ENCODE results near the gene ALG3. TPM values are rescaled to one million over a fixed set of nuclear protein-coding genes. Genes with fewer than 3 reads are reported as not detected.

Gene ALG3
- total and polyA plus RNA-seq, 2 experiments from 2014 or later, result 76.9 to 109 TPM

GRCh38 chr3:184255291-184256039 lies 6.7 kb upstream of the ALG3 start:
- Histone ChIP-seq H3K27ac (ENCODE audit: low read depth) (no peak overlapping the region), H3K4me1 (ENCODE audit: insufficient read depth) (0 out of 2 replicates have a peak, but pooled peaks cover 3% of the 10 kb centered on the region), H2AFZ (no peak overlapping the region), H3K4me2 (no peak overlapping the region), H3K79me2 (replicated peaks; ENCODE audit: insufficient read depth) (peaks cover 9% of the 10 kb centered on the region; the same call in 1 of the 2 replicates), H3K36me3 (ENCODE audit: insufficient read depth) (no peaks in the 10 kb centered on the region), H4K20me1 (replicated peaks; ENCODE audit: insufficient read depth) (peaks cover 39% of the 10 kb centered on the region), H3F3A (replicated peaks; ENCODE audit: low read depth) (peaks cover 1% of the 10 kb centered on the region; the same call in 1 of the 2 replicates), H3K9me2 (ENCODE audit: insufficient read depth) (no peaks in the 10 kb centered on the region), H3K4me3 (no peak overlapping the region), H3K27me3 (ENCODE audit: insufficient read depth) (peaks cover 30% of the 10 kb centered on the region)
- peaks cover 5% of the 10 kb centered on the region; the same call in 1 of the 3 replicates for H3K36me3 Mint-ChIP-seq (ENCODE audit: low read depth)
- DNase-seq (ENCODE audit: low spot score) (no peak), ATAC-seq (no peak)
- H3K9me3 Mint-ChIP-seq, result no peaks in the 10 kb centered on the region; the same call in 2 of the 3 replicates
- TF ChIP-seq REST (IDR thresholded peaks at IDR 0.05; ENCODE audit: unreplicated experiment) (no peak), STAT1 (IDR thresholded peaks at IDR 0.05; ENCODE audit: unreplicated experiment) (no peak), EZH2 (IDR thresholded peaks at IDR 0.05; ENCODE audit: low read depth, unreplicated experiment) (no peak), ZNF114 (CRISPR knock-in tag; IDR thresholded peaks at IDR 0.05) (no peak), EZH2phosphoT487 (IDR thresholded peaks at IDR 0.05; ENCODE audit: unreplicated experiment) (no peak), POLR2AphosphoS5 (IDR thresholded peaks at IDR 0.05; ENCODE audit: low read depth) (no peak), CREB1 (CRISPR knock-in tag; IDR thresholded peaks at IDR 0.05; ENCODE audit: low read depth) (no peak), ZNF331 (CRISPR knock-in tag; IDR thresholded peaks at IDR 0.05; ENCODE audit: low read depth) (no peak), CTCF (conservative IDR thresholded peaks at IDR 0.05; ENCODE audit: low read depth in 2 of 2) (no peak), JUNB (IDR thresholded peaks at IDR 0.05; ENCODE audit: unreplicated experiment) (no peak), ETS1 (IDR thresholded peaks at IDR 0.05) (no peak), NANOG (IDR thresholded peaks at IDR 0.05; ENCODE audit: borderline replicate concordance) (no peak)
- TF ChIP-seq, protein P1, sequence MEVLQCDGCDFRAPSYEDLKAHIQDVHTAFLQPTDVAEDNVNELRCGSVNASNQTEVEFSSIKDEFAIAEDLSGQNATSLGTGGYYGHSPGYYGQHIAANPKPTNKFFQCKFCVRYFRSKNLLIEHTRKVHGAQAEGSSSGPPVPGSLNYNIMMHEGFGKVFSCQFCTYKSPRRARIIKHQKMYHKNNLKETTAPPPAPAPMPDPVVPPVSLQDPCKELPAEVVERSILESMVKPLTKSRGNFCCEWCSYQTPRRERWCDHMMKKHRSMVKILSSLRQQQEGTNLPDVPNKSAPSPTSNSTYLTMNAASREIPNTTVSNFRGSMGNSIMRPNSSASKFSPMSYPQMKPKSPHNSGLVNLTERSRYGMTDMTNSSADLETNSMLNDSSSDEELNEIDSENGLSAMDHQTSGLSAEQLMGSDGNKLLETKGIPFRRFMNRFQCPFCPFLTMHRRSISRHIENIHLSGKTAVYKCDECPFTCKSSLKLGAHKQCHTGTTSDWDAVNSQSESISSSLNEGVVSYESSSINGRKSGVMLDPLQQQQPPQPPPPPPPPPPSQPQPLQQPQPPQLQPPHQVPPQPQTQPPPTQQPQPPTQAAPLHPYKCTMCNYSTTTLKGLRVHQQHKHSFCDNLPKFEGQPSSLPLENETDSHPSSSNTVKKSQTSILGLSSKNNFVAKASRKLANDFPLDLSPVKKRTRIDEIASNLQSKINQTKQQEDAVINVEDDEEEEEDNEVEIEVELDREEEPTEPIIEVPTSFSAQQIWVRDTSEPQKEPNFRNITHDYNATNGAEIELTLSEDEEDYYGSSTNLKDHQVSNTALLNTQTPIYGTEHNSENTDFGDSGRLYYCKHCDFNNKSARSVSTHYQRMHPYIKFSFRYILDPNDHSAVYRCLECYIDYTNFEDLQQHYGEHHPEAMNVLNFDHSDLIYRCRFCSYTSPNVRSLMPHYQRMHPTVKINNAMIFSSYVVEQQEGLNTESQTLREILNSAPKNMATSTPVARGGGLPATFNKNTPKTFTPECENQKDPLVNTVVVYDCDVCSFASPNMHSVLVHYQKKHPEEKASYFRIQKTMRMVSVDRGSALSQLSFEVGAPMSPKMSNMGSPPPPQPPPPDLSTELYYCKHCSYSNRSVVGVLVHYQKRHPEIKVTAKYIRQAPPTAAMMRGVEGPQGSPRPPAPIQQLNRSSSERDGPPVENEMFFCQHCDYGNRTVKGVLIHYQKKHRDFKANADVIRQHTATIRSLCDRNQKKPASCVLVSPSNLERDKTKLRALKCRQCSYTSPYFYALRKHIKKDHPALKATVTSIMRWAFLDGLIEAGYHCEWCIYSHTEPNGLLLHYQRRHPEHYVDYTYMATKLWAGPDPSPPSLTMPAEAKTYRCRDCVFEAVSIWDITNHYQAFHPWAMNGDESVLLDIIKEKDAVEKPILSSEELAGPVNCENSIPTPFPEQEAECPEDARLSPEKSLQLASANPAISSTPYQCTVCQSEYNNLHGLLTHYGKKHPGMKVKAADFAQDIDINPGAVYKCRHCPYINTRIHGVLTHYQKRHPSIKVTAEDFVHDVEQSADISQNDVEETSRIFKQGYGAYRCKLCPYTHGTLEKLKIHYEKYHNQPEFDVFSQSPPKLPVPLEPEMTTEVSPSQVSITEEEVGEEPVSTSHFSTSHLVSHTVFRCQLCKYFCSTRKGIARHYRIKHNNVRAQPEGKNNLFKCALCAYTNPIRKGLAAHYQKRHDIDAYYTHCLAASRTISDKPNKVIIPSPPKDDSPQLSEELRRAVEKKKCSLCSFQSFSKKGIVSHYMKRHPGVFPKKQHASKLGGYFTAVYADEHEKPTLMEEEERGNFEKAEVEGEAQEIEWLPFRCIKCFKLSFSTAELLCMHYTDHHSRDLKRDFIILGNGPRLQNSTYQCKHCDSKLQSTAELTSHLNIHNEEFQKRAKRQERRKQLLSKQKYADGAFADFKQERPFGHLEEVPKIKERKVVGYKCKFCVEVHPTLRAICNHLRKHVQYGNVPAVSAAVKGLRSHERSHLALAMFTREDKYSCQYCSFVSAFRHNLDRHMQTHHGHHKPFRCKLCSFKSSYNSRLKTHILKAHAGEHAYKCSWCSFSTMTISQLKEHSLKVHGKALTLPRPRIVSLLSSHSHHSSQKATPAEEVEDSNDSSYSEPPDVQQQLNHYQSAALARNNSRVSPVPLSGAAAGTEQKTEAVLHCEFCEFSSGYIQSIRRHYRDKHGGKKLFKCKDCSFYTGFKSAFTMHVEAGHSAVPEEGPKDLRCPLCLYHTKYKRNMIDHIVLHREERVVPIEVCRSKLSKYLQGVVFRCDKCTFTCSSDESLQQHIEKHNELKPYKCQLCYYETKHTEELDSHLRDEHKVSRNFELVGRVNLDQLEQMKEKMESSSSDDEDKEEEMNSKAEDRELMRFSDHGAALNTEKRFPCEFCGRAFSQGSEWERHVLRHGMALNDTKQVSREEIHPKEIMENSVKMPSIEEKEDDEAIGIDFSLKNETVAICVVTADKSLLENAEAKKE (CRISPR knock-in tag; IDR thresholded peaks at IDR 0.05), result no peak
- H3K27ac Mint-ChIP-seq, result no peak overlapping the region
- H3K4me1 Mint-ChIP-seq, result peaks cover 6% of the 10 kb centered on the region
- H3K27me3 Mint-ChIP-seq (ENCODE audit: insufficient read depth, low read depth, poor library complexity), result peaks cover 31% of the 10 kb centered on the region
- H3K4me3 Mint-ChIP-seq, result no peak overlapping the region

Measured in GM23338 (cell line).